GM19025 (cell line): ENCODE results near the gene SIDT1.

Experiments used
- ATAC-seq: cut with Tn5 transposase; IDR thresholded peaks from one replicate; pipeline ENCODE4 v1.9.1; 2021; ENCODE audit warnings: mild to moderate bottlenecking, low read depth, moderate library complexity; ENCODE audit not compliant: unreplicated experiment

SIDT1 gene

DNA sequence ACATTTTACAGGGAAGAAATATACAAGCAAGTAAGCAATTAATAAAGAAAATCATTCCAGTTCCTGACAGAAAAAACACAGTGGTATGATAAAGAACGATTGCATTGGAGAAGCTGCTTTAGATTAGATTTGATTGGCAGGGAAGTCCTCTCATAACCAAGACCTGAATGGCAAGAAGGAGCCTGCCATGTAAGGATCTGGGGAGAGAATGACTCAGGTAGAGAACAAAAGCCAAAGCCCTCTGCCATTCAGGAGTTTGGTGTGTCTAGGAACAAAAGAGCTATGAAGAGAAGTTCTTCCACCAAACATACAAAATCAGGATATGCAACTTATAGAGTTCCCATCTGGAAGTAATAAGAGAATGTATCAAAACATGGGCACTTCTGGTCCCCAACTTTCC lies 57.6 kb downstream of the SIDT1 start:
- ATAC-seq, result no peak

DNA sequence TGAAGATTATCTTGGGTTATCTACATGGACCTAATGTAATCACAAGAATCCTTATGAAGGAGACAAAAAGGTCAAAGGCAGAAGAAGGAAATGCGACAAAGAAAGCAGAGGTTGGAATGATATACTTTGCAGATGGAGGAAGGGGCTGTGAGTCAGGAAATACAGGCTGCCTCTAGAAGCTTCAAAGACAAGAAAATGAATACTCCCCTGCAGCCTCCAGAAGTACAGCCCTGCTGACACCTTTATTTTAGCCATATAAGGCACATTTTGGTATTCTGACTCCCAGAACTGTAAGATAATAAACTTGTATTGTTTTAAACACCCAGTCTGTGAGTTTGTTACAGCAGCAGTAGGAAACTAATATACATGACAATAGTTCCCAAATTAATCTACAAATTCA lies 58.6 kb downstream of the SIDT1 start:
- ATAC-seq, result no peak

DNA sequence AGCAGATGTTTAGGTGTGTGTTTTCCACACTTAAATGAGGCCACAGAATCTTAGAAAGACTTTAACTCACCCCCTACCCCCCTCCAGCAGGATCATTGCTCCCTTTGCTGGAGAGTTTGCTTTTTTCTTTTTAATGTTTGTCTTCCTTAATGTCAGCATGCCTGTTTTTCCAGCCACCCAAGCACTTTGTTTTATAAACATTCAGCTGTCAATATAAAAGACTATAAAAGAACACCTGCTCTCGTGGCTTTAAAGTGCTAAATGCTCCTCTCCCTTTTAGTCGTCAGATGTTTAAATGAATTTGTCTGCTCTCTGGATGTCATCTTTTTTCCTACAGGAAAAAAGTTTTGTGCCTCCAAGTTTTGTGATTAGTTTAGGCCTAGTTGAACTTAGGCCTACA lies 61.7 kb downstream of the SIDT1 start:
- no peak for ATAC-seq

DNA sequence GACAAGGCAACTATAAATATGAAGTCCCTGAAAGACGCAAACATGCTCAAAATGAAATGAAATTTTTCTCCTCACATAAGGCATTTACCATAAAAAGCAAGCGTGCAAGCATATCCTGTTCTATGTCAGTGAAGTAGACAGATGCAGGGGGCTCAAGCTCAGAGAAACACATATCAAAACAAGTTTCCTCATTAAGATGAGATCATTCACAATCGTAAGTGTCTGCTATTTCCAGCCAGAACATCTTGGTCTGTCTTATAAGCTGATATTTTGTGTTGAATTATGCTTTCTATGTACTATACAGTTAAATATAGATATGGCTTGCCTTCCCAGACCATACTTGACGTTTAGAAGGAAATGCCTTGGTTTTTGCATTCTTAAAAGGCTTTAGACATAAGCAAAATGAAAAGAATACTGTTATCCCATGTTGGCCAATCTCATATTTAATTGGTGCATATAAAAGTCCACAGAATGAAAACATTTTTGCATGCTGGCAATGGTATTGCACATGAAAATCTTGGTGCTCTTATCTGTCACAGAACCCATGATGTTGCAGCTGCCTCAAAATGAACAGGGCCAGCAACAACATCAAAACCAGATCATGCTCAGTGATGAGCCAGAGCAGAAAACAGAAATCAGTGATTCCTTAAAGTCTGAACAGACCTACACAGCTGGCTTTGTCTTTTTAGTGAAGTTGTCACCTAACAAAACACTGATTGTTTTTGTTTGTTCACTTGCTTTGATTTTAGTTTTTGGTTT lies 65.4 kb downstream of the SIDT1 start:
- no peak for ATAC-seq

DNA sequence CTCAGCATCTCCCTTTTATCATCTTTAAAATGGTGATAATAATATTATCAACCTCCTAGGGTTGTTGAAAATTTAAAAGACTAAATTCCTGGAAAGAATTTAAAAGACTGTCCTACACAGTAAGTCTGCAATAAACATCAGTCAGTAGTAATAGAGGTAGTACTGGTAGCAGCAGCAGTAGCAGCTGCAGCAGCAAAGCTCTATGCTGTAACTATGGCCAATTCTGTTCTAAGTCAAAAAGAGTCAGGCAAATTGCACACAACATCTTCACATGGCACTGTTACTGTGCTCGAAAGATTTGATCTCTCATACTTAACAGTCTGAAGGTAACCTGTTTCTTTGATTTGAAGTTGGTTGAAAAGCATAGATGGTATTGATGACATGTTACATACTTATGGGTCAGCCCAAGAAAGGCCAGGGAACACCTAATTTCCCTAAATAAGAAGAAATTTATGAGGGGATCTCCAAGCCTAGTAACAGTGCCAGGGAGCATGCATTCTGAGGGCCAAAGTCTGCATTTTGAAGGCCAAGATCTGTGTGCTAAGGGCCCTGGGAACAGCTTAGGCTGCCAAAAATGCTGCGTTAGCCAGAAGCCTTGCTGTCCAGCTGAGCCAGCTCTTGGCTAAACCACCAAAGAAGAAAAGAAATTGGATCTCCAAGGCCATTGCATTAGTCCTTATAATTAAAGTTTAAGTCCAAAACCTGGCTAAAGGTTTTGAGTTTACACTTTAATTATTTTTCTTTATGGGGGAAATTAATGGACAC lies 68.2 kb downstream of the SIDT1 start:
- ATAC-seq, result no peak

DNA sequence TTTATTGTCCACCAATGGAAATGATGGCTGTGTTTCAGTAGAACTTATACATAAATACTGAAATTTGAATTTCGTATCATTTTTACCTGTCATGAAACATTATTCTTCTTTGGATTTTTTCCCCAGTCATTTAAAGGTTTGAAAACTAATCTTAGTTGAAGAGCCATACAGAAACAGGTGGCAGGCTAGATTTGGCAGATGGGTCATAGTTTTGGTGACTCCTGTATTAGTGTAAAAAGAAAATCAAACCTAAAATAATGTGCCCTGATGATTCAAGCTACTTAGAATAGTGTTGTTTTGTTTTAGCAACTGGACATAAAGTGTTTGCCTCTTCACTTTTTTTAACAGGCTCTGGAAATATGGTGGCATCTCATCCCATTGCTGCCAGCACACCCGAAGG lies 68.9 kb downstream of the SIDT1 start:
- ATAC-seq, result no peak

DNA sequence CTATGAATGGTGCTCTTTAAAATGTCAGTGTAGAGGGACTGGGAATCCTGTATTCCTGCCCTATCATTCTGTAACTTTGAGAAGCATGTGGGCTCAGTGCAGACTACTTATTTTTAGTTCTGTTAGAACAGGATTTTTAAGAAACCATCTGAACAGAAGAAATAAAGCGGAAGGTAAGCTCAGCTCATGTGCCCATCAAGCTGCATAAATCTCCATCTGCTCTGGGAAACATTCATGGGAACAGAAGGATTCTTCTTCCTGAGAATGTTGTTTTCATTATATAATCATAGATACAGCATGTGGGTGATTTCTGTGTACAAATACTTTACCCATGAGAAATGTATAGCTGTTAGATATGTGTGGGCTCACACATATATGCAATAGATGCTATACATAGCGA lies 69.9 kb downstream of the SIDT1 start:
- ATAC-seq, result no peak

DNA sequence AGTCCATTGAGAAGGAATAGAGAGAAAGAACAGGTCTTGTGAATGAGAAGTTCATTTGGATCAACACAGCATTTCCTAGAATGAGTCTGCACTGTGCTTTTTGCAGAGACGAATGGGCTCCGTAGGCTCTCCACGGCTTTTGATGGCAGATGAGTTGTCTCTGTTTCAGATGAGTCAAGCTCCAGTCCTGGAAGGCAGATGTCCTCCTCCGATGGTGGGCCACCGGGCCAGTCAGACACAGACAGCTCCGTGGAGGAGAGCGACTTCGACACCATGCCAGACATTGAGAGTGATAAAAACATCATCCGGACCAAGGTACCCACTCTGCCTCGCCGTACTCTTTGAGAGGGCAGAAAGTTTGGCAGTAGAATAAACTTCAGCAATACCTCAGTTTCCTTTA lies 70.5 kb downstream of the SIDT1 start:
- ATAC-seq, result no peak

DNA sequence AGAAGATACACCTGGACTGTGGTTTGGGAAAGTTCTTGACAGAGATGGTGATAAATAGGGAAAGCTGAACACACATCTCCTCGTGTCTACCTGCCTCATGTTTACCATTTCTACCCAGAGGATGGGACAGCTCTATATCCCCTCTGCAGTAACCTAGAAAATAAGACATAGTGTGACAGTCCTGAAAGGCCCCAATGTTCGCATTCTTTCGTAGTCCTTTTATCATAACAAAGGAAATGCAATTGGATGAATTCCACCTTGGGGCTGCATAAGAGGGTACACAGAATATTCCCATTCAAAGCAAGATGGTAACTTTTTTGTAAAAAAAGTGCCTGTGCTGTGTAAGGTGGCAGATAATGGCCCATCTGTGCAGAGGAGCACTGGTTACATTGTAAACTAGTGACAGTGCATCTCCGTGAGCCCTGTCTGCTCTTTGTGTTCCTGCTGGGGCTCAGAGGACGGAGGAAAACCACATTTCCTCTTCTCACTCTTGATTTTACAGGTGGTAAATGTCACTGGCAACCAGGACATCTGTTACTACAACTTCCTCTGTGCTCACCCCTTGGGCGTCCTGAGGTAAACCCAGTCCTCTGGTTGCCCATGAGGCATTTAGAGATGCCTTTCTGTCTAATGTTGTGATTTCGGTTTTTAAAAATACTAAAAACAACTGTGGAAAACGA lies 74.3 kb downstream of the SIDT1 start:
- ATAC-seq, result peak; percentile 98

DNA sequence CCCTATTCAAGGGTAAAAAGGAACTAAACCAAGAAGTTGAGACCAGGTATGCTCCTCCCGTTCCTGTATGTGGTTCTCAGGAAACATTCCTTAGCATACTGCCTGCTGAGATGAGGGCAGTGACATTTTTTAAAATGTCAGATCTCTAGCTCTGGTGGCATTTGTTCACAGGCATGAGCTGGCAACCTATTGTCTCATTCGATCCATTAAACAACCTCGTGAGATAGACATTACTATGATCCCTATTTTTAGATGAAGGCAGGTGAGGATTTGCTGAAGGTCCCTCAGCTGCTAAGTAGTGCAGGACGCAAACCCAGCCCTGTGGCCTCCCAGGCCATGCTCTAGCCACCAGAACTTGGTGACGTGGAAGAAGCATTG lies 74.9 kb downstream of the SIDT1 start:
- ATAC-seq, result no peak

DNA sequence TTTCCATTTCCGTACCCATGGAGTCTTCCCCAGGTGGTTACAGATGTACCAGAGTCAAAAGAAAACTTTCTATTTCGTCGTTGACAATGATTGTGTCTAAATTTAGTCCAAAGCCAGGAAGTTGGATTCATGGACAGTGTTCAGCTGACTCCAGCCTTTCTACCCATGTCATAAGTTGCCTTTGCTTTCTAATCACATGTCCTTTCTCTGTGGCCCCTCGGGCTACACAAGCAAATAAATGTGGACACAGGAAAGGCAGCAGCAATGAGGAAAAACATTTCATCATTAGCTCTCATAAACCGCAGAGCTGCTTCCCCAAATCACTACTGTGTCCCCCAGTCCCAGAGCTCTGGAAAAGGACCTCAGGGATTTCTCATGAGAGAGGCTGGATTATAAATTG lies 82.0 kb downstream of the SIDT1 start:
- no peak for ATAC-seq

DNA sequence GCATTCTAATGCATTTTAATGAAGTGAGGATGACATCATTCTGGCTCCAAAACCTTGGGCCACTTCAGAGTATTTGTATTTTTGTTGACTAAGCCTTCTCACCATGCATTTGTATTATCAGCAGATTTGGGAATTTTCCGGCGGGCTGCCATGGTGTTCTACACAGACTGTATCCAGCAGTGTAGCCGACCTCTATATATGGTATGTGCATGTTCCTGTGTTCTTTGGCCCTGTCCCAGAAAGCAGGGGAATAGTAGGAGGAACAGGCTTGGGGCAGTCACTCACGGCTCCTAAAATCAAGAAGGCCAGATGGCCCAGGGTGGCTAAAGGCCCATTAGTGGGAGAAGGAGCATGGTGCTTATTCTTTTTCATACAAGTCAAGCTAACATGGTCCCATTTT lies 83.6 kb downstream of the SIDT1 start:
- no peak for ATAC-seq

DNA sequence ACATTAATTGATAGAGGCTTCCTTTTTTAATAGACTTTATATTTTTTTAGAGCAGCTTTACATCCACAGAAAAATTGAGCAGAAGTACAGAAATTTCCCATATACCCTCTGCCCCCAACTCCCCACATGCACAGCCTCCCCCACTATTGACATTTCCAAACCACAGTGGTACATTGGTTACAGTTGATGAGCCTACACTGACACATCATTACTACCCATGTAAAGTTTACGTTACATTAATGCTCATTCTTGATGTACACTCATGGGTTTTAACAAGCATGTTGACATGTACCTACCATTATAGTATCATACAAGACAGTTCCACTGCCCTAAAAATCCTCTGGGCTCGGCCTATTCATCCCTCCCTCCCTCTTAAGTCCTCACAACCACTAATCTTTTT lies 85.4 kb downstream of the SIDT1 start:
- ATAC-seq, result no peak

DNA sequence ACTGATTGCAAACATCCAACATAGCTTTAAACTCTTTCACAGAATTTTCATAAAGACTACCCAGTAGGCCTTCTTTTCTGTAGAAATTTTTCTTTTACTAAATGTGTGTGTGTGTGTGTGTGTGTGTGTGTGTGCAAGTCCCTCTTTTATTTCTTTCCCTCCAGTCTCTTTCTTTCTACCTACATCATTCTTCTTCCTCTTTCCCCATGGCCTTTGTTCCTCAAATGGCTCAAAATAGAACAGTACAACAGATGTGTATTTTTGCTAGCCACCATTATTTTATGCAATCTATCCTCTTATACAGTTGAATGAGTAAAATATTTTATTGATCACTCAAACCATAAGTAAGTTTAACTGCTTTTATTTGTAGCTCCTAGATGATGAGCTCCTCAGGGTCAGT lies 87.7 kb downstream of the SIDT1 start:
- no peak for ATAC-seq

DNA sequence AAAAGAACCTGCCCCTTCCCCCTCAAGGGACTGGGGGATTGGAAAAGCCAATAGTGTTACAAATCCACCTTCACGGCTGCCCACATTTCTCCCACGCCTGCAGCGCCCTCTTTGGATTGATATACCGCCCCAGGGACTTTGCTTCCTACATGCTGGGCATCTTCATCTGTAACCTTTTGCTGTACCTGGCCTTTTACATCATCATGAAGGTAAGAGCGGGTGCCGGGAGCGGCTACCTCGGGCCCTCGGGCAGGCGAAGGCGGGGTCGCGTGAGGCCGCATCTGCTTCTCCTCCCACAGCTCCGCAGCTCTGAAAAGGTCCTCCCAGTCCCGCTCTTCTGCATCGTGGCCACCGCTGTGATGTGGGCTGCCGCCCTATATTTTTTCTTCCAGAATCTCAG lies 91.0 kb downstream of the SIDT1 start:
- ATAC-seq, result no peak

DNA sequence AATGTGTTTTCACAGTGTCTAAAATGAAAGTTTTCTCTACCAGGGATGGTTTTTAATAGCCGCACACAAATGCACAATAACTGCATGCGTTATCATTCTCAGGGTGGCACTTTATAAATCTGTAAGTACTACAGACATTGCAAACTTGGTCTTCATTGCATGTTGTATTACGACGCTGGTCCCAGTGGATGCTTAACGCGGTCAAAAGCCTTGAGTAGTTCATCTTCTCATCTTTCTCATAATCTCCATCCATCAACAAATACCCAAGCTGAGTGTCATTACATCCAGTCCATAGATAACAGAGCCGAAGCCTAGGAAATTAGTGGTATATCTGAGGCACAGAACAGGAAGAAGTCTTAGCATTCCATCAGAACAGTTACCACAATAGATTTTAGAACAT lies 91.5 kb downstream of the SIDT1 start:
- no peak for ATAC-seq

DNA sequence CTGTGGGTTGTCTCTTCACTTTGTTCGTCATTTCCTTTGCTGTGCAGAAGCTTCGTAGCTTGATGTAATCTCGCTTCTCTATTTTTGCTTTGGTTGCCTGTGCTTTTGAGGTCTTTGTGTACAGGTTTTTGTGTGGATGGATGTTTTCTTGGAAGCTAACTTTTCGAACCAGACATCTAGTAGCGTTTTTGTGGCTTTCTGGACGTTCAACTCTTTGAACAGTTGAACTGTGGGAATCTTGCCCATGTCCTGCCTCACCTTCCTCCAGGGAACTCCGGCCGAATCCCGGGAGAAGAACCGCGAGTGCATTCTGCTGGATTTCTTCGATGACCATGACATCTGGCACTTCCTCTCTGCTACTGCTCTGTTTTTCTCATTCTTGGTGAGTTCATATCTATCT lies 93.5 kb downstream of the SIDT1 start:
- ATAC-seq, result no peak

DNA sequence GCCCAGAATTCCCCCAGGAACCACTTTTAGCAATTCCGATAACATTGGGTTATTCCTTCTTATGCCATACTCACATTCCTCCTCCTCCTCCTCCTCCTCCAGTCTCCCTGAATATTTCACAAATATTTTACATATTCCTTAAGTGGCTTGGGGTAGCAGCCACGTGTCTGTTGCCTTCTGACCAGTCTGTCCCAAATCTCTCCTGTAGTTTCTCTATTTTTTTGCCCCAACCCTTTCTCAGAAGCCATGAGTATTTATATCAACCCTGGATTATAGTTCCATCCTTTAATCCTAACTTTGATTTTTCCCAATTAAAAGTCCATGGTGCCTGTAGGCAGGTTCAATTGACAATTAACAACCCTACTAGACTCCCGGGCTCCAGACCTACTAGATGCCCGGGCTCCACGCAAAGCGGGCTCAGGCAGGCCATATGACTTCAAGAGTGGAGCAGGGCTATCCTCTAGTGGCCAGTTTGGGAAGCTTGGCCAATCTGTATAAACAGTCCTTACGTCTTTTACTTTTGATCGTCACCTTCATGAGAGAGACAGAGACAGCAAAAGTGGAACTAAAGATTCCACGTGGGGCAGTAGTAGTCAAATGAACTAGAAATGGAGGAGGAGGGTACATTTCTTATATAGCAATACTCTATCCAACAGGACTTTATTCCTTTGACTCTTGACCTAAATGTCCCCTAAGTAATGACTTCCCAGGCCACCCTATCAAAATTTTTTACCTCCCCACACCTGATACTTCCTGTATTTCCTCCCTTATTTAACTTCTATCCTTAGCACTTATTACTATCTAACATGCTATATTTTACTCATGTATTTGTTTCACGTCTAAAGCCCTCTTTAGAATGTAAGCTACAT lies 94.4 kb downstream of the SIDT1 start:
- ATAC-seq, result peak; percentile 54

DNA sequence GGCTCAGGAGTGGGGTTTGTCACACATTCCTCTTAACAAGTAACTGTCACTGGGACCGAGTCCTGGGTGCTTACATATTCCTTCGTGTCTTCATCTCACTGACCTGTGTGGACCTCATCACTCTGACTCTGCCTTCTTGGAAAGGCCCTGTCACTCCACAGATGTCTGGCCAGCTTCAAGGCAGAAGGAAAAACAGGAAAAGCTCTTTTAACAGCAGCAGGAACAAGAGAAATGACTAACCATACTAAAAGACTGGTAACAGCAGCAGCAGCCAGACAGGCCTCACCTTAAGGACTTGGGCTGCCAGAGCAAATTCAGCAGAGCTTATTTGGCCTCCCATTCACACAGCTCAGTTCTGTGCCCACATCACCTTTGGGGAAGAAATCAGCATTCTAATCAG lies 96.0 kb downstream of the SIDT1 start:
- no peak for ATAC-seq

DNA sequence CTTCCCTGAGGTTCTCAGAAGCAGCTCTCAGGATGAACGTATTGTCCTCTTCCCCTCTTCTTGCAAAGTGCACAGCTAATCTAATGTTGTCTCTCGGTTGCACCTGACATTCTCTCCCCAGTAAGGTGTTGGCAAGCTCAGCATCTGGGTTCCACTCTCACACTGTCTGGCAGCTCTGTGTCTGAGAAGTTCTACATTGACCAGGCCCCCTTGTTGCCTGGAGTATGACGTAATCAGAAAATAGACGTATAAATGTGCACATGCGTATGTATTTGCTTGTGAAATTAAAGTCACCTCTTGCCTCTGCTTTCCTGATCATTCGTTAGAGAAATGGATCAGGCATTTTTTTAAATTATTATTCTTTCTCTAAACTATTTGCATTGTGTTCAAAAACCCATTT lies 96.4 kb downstream of the SIDT1 start:
- ATAC-seq, result no peak
